COLO829 (cell line): Measurements from ENCODE around the gene HADH.
"Not testable (repeated sequence)": the region's sequence is repeated elsewhere in the genome, so short reads cannot be mapped to it uniquely, and the experiment has no call there.

Experiments
- DNase-seq: peaks from one replicate; pipeline ENCODE4 v3.0.0; 2012; ENCODE audit warnings: low spot score

Gene HADH

GRCh38 chr4:107989537-107990386 is at the start of gene HADH:
Gene HADH, plus strand, starts transcription at chr4:107989889. Its CDS starts 44 bp downstream, at chr4:107989933.
- DNase-seq: peak; percentile 95

GRCh38 chr4:107945809-107946208 is 43.9 kb upstream of the HADH start:
- no peak for DNase-seq

GRCh38 chr4:107950746-107951540 is 38.7 kb upstream of the HADH start:
- DNase-seq: no peak

- DNase-seq: no peak
Observed at GRCh38 chr4:107951551-107951950, 38.1 kb upstream of the HADH start.

GRCh38 chr4:107956011-107956410 is 33.7 kb upstream of the HADH start:
- DNase-seq: no peak

GRCh38 chr4:107966903-107967302 is 22.8 kb upstream of the HADH start:
- no peak for DNase-seq

- DNase-seq: not testable (repeated sequence)
Observed at GRCh38 chr4:107967519-107967918, 22.2 kb upstream of the HADH start.

- not testable (repeated sequence) for DNase-seq
Observed at GRCh38 chr4:107967921-107968320, 21.8 kb upstream of the HADH start.

GRCh38 chr4:107970063-107970798 is 19.5 kb upstream of the HADH start:
- DNase-seq: no peak

- no peak for DNase-seq
Observed at GRCh38 chr4:107972605-107973004, 17.1 kb upstream of the HADH start.

GRCh38 chr4:107974523-107974922 is 15.2 kb upstream of the HADH start:
- DNase-seq: no peak

GRCh38 chr4:107977482-107977881 is 12.2 kb upstream of the HADH start:
- no peak for DNase-seq

- DNase-seq: no peak
Observed at GRCh38 chr4:107977966-107978705, 11.6 kb upstream of the HADH start.

GRCh38 chr4:107978716-107979451 is 10.8 kb upstream of the HADH start:
- DNase-seq: peak; percentile 43

- no peak for DNase-seq
Observed at GRCh38 chr4:107987916-107988762, 1.6 kb upstream of the HADH start.

- no peak for DNase-seq
Observed at GRCh38 chr4:107988763-107989035, 990 bp upstream of the HADH start.

GRCh38 chr4:107989162-107989536 is 540 bp upstream of the HADH start:
- no peak for DNase-seq

GRCh38 chr4:107991945-107992630 is 2.4 kb downstream of the HADH start:
- DNase-seq: no peak

GRCh38 chr4:107993969-107994368 is 4.3 kb downstream of the HADH start:
- DNase-seq: no peak

GRCh38 chr4:107994894-107995293 is 5.2 kb downstream of the HADH start:
- DNase-seq: no peak
